NCI-H128 (cell line): ENCODE measurements around the gene CALD1.

Experiments used
- DNase-seq: peaks from one replicate; lab custom pipeline; 2025; ENCODE audit not compliant: unreplicated experiment; lab: John Stamatoyannopoulos, UW

CALD1 gene

DNA sequence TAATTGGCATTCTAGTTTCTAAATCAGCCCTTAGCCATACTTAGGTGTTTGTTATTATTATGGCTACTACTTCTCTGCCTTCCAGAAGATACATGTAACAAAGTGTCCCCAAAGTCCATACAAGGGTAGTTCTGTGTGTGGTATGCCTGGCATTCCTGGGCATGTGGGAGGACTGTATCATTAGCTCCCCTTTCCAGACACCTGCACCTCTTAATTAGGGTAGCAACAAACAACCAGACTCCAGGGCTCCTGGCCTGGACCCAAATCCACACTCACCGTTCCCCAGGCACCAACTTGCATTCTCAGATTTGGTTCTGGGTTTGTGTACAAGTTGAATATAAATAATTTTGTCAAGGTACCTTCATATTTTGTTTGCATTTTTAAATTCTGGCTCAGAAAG, 15.5 kb upstream of the CALD1 start:
- no peak for DNase-seq

- no peak for DNase-seq
These were observed 15.1 kb upstream of the CALD1 start for GRCh38 chr7:134764365-134764764.

DNA sequence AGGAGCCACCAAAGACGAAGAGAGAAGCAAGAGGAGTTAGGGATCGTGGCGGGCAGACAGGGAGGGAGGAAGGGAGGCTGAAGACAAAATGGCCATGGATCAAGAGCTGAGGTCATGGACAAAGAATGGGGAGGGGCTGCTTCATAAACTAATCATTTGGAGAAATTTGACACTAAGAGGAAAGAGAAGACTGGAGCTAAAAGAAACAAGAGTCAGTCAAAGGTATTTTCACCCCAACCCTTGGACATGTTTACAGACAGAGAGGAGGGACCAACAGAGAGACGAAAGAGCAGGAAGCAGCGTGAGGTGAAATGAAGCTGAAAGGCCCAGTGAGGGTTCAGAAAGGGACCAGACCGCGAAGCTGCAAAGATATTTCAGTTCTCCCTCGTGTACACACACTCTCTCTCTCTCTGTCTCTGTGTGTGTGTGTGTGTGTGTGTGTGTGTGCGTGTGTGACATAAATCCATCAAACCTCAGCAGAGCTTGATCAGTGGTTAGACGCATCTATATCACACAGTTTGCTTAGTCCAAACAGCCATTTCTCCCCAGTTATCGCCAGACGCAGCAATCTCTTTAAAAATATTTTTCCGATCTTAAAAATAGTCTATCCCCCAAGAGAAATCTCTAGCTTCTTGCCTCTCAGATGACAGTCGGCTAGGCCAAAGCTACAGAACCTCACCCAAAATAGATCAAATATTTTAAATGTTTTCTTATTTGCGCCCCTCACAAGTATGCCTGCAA, 12.5 kb upstream of the CALD1 start:
- no peak for DNase-seq

DNA sequence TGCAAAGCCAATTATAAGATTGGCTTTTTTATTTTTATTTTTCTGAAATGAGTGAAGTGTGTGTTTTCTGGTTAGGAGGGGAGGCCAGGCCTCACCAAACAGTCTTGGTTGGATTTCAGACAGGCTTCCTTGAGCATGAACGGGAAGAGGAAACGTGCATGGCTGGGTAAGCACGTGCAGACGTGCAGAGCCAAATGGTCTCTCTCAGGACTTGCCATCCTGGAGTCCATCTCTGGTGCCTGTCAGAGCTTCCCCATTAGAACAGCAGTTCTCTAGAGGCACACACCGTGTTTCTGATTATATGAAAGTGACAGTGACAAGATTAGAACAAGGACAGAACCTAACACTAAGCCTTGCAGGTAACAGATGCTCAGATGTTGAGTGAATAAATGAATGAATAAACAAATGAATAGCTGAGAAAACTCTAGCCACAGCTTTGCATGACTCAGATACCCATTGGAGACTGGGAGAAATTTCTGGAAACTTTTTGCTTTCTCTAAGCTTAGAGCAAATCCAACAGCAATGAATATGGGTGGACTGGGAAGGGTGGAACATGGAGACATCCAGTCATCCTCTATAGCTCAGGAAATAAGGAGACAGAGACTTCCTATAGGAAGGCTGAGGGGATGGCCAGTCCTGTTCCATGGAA, 11.8 kb upstream of the CALD1 start:
- DNase-seq: no peak

GRCh38 chr7:134768243-134768642, 11.2 kb upstream of the CALD1 start:
- no peak for DNase-seq

DNA sequence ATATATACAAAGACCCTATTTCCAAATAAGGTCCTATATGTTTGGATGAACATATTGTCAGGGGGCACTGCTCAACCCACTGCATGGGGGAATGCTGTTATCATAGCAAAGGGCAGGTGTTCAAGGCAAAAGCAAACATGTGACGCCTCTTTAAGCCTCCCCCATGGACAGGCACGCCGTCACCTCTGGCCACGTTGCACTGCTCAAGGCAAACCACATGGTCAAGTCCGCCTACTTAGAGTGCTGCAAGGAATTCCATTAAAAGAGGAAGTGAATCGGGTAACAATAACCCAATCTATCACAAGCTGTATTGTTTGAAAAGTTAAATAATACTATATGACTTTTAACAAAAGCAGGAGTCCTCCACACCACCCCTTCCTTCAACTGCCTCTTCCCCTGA, 8.8 kb upstream of the CALD1 start:
- DNase-seq: no peak

DNA sequence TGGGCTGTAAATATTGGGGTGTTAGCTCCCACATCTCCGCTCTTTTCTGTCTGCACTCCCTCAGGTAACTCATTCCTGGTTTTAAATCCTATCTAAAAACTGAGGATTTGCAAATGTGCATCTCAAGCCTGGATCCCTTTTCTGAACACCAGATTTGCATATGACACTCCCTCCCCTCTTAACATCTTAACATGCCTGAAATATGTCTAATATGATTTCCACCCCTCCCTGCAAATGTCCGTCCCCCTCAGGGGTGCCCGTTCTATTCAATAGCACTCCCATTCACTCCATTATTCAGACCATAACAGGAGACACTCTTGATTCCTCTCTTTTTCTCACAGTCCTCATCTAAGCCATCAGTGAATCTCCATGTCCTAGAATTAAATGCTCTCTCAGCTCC, 8.3 kb upstream of the CALD1 start:
- no peak for DNase-seq

DNA sequence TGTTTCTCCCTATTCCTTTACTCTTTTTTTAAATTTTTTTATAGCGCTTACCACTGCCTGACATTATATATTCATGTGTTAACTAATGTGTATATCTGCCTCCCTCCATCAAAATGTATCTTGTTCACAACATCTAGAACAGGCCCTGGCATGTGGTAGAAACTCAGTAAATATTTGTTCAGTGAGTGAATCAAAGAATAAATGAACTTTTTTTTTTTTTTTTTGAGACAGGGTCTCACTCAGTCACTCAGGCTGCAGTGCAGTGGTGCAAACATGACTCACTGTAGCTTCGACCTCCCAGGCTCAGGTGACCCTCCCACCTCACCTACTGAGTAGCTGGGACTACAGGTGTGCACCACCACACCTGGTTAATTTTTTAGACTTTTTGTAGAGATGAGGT, 7.5 kb upstream of the CALD1 start:
- no peak for DNase-seq

GRCh38 chr7:134772401-134772800, 7.0 kb upstream of the CALD1 start:
- no peak for DNase-seq

GRCh38 chr7:134773164-134773563, 6.3 kb upstream of the CALD1 start:
- DNase-seq: no peak

DNA sequence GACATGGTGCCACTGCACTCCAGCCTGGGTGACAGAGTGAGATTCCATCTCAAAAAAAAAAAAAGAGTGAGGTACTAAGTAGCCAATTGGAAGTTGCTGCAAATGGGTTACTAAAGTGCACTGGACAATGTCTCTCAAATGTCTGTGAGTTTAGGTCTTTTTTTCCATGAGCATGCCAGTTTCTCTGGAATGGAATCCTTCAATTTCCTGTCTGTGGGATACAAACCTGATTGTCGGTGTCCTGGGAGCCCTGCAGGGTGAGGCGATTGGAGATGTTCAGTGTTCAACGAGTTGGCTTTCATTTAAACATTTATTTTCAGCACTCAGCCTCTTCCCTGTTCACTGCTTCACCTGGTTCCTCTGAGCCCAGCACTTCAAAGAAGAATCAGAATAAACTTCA, 5.3 kb upstream of the CALD1 start:
- DNase-seq: no peak

DNA sequence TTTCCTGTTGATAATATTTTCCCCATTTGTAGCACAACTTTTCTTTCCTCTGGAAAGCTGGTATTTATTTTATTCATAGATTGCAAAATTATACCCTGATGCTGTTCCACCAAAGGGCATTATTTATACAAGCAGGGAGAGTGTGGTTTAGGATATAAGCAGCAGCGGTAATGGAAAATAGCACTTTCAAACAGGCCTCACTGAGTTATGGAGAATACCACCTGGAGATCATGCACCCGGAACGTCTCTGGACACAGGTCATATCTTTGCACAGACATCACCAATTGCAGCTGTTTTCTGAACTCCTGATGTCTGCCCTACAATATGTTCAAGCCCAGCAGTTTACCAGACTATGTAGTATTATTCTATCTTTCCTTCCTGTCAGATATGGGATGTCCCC, 2.0 kb upstream of the CALD1 start:
- no peak for DNase-seq

GRCh38 chr7:134777908-134778580, 1.4 kb upstream of the CALD1 start:
- no peak for DNase-seq

DNA sequence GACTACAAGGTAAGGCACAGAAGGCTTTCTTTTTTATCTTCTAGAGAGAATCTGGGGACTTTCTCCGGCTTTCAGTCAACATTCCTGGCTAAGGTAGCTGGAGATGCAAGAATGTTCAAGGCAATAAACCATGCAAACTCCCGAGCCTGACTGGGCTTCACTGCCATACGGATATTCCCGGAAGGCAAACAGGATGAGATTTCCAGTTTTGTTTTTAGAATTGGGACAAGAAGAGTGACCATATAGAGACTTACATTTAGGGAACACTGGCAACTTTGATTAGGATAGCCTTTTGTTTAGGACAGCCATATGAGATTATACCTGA, 269 bp downstream of the CALD1 start:
- DNase-seq: no peak

DNA sequence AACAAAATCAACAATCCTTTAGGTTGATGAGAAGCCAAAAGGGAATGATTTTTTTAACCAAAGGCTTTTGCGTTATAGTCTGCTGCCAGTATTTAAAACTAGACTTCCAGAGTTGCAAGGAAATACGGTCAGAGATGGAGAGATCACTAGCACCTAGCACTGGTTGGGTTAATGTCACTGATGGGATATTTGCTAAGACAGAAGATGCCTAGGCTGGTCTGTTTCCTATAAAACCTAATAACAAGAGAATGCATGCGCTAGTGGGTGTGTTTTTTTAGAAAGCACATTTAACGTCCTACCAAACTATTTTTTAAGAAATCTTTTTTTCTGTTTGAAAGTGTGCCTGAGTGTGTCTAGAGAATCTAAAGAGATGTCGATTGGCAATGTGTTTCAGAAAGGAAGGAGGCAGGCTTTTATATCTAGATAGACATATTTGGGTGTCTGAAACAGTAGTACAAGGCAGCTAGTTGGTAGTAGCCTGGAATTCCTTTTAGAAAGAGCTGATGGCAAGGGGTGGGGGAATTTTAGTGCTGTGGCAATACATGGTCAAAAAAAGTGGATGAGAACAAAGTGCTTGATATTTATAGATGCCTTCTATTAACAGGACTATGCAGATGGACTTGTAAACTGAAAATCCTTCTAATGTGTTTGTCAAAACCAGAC, 863 bp downstream of the CALD1 start:
- no peak for DNase-seq

DNA sequence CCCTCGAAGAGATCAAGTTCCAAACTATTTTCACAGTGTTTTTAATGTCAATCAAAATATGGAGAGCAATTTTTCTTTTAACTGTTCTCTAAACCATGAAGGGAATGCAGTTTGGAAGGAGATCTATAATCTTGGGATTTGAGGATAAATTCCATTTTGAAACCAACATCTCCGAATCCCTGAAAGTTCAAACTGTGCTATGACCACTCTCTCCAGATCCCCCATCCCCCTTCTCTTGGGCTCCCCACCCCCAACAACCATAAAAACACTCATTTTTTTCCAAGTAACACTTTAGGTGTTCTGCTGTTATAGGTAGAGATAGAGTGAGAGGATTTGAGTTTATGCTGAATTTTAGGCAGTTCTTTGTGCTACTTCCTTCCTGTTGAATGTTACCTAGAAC, 1.7 kb downstream of the CALD1 start:
- DNase-seq: no peak

- DNase-seq: no peak
These were observed 2.7 kb downstream of the CALD1 start for GRCh38 chr7:134782121-134782623.

DNA sequence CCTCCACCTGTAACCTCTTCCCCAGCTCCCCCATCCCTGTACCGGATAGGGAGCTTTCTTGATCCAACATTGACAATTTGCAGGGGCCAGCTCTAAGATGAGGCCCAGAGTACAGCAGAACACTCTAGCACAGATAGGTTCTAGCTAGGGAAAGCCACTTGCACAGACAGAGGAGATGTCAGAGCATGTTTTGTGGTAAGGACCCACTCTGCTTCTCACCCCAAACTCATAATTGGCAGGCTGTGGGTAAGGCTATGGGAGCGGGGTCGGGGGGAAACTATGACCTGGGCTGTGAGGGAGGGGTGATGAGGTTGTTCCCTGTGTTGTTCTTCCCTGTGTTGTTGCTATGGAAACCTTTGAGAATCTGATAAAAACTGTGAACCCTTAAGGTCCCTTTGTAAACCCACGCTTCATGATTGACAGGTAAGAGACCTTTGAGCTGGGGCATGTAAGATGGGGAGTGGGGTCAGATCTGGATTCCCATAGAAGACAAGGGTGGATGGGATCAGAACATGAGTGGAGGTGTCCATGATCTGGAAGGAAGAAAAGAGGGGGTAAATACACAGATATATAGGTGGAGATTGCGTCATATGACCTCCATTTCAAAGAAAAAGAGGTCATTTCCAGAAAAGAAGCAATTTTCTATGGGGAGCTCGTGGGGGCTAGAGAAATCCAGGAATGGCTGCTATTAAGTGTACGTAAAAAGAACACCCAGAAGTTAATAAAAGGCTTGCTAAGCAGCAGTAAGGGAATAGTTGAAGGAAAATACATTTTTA, 4.0 kb downstream of the CALD1 start:
- DNase-seq: no peak

- no peak for DNase-seq
These were observed 5.0 kb downstream of the CALD1 start for GRCh38 chr7:134784251-134785049.

DNA sequence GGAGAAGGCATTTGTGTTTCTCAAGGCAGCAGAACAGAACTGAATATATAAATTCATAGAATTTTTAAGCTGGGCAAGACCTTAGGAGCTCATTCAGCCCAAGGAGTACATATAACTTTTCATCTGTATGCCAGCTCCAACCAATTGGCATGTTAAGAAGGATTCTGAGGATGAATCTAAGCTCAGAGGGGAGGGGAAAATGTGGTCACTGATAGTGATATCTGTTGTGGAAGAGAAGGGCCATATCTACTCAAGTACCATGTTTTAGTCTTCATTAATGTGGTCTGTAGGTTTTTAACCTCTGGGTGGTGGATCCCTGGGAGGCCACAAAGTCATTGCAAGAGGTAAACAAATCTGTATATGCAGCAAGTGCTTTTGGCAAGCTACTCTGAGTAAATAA, 6.4 kb downstream of the CALD1 start:
- no peak for DNase-seq
